HG02981 (cell line): ENCODE results near the gene CHN2.

Experiments used
- ATAC-seq: cut with Tn5 transposase; IDR thresholded peaks from one replicate; pipeline ENCODE4 v1.9.1; 2021; ENCODE audit warnings: mild to moderate bottlenecking, moderate library complexity; ENCODE audit not compliant: unreplicated experiment

The CHN2 gene

GRCh38 chr7:29421010-29421956 is 226.7 kb downstream of the CHN2 start:
- ATAC-seq, result no peak

DNA sequence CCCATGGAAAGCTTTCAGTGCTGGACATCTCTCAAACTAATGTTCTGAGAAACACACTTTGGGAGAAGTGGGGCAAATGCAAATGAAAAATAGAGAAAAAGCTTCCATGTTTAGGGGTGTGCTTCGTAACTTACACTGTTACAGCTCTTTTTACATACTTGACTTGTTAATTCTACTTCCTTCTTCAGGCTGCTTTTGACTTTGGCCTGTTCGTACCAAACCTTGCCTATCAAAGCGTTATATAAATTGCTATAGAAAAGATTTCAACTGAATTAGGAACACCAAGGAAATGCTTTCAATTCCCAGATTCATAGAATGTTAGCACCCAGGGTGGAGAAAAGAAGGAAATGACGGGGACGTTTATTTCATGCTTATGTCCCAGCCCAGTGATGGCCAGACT is 228.3 kb downstream of the CHN2 start:
- ATAC-seq, result no peak

DNA sequence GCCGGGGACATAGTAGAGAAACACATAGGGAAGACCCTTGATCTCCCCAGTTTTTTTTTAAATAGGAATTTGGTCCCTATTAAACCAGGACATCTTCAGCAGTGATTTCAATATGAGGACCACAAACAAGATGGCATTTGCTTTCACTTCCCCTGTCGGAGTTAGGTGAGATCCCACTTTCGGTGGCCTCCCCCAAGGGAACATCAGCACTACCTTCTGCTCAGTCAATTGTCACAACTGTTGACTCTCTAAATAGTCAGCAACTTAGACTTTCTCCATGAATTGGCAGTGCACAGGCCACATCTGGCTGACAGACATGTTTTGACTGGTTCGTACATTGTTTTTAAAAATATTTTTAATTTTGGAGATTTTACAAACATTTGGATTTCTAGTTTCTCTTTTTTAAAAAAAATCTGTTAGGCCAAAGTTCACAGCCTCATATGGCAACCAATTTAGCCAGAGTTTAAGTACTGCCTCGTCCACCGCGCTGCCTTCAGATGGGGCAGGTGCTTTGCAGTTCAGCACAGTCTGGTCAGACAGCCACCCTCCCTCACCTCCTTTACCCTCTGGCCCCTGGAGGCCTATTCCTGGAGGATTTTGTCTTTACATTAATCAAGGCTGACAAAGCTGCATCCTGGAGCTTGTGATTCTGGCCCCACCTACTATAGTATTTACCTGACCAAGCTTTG is 229.9 kb downstream of the CHN2 start:
- no peak for ATAC-seq

GRCh38 chr7:29424984-29425309 is 230.4 kb downstream of the CHN2 start:
- ATAC-seq, result no peak

- ATAC-seq, result no peak
These were observed 232.0 kb downstream of the CHN2 start for GRCh38 chr7:29426587-29426986.

DNA sequence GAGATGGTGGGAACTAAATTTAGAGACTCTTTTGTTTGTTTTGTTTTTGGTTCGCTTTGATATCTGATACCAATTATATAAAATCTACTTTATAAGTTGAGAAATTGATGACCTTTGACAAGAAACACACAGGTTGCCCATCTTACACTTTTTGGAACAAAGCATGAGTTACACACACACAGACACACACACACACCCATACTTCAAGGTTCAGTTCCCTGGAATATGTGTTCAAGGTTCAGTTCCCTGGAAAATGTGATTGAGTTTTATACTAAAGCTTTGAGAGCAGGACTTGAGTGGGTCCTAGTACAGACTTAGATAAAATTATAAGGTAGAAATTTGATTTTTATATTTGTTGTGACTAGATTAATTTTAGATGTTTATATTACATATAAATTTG is 234.8 kb downstream of the CHN2 start:
- no peak for ATAC-seq

DNA sequence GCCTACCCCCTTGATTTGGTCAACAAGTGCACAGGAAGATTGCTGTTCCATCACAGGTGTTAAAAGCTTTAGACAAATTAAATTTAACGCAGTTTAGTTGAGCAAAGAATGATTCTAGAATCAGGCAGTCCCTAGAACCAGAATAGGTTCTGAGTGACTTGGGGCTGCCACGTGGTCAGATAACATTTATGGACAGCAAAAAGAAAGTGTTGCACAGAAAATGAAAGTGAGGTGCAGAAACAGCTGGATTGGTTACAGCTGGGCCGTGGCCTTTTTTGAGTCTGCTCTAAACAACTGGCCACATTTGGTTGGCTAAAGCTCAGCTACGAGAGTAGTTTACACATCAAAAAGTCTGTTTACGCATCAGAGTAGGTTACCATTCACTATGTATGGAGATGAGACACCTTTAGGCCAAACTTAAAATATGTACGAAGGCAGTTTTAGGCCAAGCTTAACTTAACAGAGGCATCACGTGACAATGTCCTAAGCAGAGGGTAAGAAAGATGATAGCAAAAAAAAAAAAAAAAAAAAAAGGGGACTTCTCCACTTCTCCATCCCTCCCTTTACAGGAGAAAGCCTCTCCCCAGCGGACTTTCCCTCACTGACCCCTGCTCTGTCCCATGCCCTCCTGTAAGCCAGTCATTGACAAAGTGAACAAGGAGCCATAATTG is 235.8 kb downstream of the CHN2 start:
- no peak for ATAC-seq

GRCh38 chr7:29431686-29432085 is 237.1 kb downstream of the CHN2 start:
- ATAC-seq, result no peak

GRCh38 chr7:29432721-29433120 is 238.1 kb downstream of the CHN2 start:
- ATAC-seq, result no peak

DNA sequence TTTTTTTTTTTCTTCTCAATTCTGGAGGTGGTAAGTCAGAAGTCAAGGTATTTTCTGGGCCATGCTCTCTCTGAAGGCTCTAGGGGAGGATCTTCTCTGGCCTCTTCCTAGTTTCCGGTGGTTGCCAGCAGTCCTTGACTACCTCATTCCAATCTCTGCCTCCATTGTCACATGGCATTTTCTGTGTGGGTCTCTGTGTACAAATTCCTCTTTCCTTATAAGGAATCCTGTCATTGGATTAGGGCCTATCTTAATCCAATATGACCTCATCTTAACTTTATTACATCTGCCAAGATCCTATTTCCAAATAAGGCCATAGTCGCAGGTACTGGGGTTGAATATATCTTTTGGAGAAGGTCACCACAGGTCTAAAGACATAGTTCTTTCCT is 239.8 kb downstream of the CHN2 start:
- no peak for ATAC-seq

DNA sequence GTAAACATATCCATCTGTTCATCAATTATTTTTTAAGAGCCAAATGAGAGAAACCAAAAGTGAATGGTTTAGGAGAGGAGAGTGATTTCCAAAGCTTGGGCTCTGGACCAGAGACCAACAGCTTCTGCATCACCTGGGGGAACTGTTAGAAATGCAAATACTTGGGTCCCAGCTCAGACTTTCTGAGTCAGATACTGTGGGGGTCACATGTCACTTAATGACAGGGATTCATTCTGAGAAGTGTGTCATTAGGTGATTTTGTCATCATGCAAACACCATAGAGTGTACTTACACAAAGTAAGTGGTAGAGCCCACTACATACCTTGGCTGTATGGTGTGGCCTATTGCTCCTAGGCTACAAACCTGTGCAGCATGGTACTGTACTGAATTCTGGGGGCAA is 240.6 kb downstream of the CHN2 start:
- no peak for ATAC-seq

GRCh38 chr7:29435902-29436301 is 241.3 kb downstream of the CHN2 start:
- no peak for ATAC-seq

- ATAC-seq, result no peak
These were observed 247.6 kb downstream of the CHN2 start for GRCh38 chr7:29442146-29442545.

DNA sequence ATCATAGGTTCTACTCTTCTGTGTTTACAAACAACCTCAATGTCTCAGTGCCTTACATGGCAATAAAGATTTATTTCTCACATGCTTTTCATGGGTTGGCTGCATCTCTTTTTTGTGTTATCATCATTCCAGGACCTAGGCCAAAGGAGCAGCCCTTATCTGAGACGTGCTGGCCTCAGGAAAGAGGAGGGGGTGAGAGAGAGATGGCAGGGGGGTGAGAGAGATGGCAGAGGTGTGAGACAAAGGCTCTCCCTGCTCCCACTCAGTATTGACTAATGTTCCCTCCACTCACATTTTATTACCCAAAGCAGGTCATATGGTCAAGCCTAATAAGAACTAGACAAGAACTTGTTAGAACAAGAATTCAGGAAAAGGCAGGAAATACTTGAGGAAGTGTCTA is 249.0 kb downstream of the CHN2 start:
- no peak for ATAC-seq

DNA sequence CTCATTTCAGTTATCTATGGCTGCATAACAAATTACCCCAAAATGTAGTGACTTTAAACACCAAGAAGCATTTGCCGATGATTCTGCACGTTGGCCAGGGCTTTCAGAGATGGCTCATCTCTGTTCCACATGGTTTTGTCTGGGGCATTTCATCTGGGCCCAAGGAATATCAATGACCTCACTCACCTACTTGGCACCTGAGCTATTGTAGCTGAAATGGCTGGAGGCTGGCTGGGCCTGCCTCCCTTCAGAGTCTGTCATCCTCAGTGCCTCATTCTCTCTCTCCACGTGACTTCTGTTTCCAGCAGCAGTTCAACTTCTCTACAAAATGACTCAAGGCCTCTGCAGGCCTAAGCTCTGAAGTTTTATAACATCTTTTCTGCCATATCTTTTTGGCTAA is 249.7 kb downstream of the CHN2 start:
- no peak for ATAC-seq

DNA sequence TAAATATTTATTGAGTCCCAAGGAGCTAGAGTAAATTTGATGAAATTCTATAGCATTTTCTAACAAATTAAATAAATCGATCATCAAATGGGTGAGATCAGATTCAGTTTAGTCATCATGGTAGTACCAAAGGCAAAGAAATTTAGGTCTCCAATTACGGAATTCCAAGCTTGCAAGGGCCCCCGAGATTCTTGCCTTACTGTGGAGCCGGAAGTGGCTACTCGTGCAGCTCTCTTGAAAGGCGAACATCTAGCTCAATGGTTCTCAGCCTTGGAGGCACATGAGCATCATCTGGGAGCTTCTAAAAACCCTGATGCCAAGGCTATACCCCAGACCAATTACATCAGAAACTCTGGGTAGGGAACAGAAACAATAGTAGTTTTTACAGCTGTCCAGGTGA is 251.2 kb downstream of the CHN2 start:
- no peak for ATAC-seq

DNA sequence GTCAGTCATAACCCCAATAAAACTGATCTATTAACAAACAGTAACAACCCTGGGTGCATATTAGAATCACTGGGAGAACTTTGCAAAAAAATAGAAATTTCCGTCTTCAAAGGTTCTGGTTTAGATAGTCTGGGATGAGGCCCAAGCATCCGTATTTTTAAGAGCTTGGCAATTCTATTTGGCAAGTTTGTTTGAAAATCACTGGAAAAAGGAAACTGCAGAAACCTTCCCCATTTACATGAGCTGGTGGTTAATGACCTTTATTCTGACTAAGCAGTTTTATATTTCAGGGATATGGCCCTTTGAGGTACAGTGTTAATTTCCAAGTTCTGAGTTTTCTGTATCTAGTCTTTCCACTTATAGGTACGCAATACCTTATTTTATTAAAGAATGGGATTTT is 253.3 kb downstream of the CHN2 start:
- ATAC-seq, result no peak

- no peak for ATAC-seq
These were observed 255.1 kb downstream of the CHN2 start for GRCh38 chr7:29449569-29450260.

DNA sequence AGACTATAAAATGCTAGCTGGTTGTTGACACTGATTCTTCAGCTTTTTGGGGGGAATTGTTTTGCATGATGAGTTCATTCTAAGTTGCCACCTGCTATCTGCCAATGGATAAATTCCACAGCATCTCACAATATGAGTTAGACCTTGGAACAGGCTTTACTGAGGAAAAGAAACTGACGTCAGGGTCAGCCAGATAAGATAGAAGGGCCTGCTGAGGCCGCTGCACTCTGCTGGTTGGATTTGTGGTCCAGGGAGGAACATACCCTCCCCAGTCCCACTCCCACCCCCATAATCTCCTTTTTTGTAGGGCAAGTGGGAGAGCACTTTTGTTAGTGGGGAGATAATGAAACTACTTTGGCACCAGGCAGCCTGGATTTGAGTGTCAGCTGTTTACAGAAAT is 258.4 kb downstream of the CHN2 start:
- no peak for ATAC-seq

GRCh38 chr7:29454464-29454863 is 259.9 kb downstream of the CHN2 start:
- no peak for ATAC-seq

GRCh38 chr7:29454899-29455451 is 260.4 kb downstream of the CHN2 start:
- ATAC-seq, result no peak
